B cell (primary cell): ENCODE results near the gene TUBB4B.

Source experiments
- CTCF ChIP-seq: fragments of 200-600 bp; IDR thresholded peaks from one replicate; pipeline ENCODE4 v1.8.0; 2022; ENCODE audit warnings: antibody characterized with exemption, mild to moderate bottlenecking
- EZH2 ChIP-seq: IDR thresholded peaks from 2 replicates; pipeline ENCODE4 v1.6.1; 2012; ENCODE audit warnings: borderline replicate concordance, low read depth, mild to moderate bottlenecking, moderate library complexity, low read length; ENCODE audit not compliant: insufficient read depth, poor library complexity, severe bottlenecking

- TF ChIP-seq CTCF (no peak), EZH2 (no peak)
These were observed 23.5 kb upstream of the TUBB4B start for GRCh38 chr9:137217276-137218211.
